Fibroblast of the conjunctiva (primary cell): ENCODE results near the gene MED7.
"Not testable (repeated sequence)": the region's sequence is repeated elsewhere in the genome, so short reads cannot be mapped to it uniquely, and the experiment has no call there.

Source experiments
- DNase-seq: peaks from one replicate; pipeline ENCODE4 v3.0.0-alpha.2; 2010; ENCODE audit warnings: low read depth

The MED7 gene, protein sequence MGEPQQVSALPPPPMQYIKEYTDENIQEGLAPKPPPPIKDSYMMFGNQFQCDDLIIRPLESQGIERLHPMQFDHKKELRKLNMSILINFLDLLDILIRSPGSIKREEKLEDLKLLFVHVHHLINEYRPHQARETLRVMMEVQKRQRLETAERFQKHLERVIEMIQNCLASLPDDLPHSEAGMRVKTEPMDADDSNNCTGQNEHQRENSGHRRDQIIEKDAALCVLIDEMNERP

DNA sequence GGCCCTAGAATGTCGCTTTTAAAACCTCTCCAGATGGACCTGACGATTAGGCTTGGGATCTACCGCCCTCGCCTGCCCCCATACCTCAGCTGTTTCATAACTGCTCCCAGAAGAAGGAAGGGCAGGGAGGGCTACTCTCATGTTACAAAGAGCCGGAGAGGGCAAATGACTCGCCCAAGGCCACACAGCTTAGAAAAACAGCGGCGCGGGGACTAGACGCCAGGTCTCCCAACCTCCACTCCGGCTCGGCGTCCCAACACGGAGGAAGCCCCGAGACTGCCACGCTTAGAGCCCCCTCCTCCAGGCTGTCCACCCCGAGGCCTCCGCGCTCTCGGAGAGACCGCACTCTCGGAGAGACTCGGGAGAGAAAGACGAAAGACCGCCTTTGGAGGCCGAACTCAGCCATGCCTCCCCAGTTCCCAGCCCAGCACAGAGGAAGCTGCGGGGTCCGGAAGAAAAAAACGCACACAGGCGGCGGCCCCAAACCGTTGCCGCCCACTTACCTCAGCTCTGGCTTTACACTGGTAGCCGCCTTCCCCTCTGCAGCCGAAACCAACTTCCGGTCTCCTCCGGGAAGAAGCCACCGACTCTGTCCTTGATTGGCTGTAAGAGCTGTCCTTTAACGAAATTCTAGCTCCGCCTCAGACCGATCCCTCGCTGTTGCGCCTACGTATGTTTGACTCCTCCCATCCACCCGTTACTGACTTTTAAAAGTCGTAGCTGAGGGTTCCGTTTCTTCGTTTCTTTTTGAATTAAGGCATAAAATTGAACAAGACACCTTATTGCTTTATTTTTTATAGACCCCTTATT, at the start of gene MED7:
Gene MED7 (minus strand): TSS at position 549 of the 810 bp plus-strand sequence. CDS start 3,434 bp downstream, outside the sequence.
- DNase-seq: peak; percentile 98

- no peak for DNase-seq
These were observed 46.6 kb upstream of the MED7 start for GRCh38 chr5:157189223-157189622.

DNA sequence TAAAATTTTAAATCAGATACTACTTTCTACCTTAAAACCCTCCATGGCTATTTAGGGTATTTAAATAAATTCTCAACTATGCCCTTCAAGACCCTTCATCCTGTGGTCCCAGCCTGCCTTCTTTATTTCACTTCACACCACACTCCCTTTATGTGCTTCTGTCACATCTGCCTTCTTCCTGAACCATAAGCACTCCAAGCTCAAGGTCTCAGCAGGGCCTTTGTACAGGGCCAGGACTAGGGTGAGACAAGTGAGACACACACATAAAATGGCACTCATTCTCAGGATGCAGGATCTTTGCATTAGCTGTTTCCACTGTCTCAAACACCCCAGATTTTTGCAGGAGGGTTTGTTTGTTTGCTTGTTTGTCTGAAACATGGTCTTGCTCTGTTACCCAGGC, 45.6 kb upstream of the MED7 start:
- DNase-seq: no peak

GRCh38 chr5:157187046-157187754, 44.5 kb upstream of the MED7 start:
- no peak for DNase-seq

DNA sequence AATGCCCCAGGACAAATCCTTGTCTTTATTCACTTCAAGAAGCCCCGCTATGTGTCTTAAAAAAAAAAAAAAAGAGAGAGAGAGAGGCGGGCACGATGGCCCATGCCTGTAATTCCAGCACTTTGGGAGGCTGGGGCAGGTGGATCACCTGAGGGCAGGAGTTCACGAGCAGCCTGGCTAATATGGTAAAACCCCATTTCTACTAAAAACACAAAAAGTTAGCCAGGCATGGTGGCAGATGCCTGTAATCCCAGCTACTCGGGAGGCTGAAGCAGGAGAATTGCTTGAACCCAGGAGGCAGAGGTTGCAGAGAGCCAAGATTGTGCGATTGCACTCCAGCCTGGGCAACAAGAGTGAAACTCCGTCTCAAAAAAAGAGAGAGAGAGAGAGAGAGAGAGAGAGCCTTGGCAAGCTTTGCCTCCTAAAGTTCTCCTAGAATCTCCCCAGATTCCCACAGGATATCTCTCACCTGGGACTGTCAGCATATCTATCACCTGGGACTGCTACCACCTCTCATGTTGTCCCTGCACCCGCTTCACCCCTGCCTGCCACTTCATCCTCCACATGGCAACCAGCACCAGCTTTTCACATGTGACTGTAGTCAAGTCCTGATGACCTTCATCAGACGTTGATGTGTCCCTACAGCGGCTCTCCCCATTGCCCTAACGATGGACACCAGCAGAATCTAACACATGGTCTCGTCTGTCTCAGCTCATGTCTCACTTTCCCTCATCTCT, 43.8 kb upstream of the MED7 start:
- DNase-seq: no peak

DNA sequence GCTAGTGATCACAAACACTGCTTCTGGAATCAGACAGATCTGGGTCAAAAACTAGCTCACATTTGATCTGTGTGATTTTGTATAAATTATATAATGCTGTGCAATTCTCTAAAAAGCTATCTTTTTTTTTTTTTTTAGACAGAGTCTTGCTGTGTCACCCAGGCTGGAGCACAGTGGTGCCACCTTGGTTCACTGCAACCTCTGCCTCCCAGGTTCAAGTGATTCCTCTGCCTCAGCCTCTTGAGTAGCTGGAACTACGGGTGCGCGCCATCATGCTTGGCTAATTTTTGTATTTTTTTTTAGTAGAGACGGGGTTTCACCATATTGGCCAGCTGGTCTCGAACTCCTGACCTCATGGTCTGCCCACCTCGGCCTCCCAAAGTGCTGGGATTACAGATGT, 42.5 kb upstream of the MED7 start:
- DNase-seq: not testable (repeated sequence)

DNA sequence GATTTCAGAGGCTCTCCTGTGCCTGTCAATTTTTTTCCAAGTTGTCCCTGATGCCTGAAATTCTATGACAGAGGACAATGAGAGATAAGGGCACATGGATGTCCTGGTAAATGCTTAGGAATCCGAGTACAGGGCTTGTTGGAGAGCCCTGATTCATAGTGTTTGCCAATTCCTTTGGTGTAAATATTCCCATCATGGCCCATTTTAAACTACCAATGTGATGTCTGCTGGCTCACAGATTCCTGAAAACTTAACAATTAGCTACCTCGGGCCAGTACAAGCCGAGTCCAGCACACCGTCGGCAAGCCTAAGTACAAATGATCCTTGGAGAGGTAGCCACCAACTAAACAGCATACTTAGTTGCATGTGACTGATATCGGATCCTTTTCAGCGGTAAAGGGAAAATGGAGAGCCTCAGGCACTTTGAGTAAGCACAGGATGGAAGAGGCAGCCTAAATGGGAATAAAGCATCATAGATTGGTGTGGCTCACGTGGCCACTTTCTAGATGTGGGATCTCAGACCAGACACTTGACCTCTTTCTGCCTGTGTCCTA, 41.5 kb upstream of the MED7 start:
- no peak for DNase-seq

DNA sequence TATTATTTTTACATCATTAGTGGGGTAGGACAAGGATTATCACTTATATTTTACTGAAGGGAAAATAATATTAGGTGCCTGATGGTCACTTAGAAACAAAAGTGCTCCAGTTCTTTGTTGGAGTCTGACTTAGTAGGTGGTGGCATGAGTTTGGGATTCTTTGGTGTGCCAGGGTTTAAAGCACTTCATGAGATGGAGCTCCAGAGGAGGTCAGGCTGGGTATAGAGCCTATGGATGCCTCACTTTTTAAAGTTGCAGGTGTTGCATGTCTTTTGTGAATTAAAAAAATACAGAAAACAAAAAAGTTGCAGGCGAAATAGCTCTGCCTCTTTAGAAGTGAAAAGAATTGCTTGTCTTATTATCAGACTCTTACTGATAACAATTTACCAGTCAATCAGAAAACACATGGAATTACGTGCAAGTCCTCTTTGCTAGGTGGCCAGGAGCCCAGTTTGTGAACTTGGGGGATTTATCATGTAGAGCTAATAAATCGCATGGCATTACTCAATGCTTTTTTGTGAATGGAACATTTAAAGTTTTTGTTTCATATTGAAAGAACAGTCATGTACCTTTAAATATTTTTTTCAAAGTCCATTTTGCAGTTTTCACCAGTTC, 39.6 kb upstream of the MED7 start:
- DNase-seq: no peak

DNA sequence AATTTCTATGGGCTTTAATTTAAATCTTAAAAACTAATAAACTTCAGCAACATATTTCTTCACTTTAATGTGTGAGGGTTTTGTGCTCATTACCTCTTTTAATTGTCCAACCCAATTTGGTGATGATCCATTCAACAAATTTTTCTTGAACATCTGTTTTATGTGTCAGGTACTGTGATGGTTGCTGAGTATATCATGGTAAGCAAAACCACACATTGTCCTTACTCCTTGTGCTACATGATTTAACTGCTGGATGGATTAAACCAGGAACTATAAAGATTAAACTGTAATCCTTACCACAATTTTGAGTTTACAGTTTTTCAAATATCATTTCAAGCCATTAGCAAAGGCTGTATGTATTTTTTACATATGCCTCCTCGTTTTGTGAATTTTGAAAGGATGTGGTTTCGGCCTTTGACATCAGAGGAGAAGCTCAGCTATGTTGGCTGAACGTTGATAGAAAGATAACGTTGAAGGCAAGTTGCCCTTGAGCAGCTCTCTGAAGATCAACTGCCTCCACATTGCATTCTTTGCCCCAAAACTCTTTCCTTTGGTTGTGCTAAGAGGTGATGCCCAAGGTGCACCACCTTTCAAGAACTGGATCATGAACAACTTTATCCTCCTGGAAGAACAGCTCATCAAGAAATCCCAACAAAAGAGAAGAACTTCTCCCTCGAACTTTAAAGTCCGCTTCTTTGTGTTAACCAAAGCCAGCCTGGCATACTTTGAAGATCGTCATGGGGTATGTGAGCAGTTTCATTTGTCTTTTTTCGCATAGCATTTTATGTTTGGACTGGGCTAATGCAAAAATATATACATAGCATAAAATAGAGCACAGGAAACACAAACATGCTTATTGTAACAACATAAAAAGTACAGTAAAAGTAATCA, 38.0 kb upstream of the MED7 start, which contains the start of gene ITK:
Gene ITK (plus strand): TSS at position 467 of the 891 bp plus-strand sequence. CDS start 138 bp downstream, at position 605.
- DNase-seq: no peak

- DNase-seq: no peak
These were observed 36.3 kb upstream of the MED7 start for GRCh38 chr5:157178966-157179365.

- no peak for DNase-seq
These were observed 35.3 kb upstream of the MED7 start for GRCh38 chr5:157177953-157178352.

DNA sequence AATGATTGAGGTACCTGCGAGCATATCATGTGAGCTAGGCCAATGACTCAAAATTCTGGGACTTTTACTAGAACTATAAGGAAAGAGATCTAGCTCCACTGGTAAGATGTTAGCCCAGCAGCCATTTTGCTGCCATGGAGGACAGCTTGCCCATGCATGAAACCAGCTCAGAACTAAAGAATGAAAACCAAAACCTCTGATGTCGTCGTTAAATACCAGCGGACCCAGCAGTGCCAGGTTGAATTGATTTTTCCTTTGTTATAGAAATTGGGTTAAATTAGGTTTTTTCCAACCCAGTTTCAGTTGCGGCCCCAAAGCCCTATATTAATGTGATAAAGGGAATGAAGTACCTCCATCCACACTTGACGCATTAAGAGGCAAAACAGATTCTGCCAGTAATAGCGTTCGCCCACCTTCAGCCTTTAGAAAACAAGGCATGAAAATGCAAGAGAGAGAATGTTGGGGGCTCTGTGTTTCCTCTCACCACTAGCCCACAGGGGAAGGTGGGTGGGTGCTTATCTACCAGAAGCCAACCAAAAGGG, 32.5 kb upstream of the MED7 start:
- DNase-seq: no peak

DNA sequence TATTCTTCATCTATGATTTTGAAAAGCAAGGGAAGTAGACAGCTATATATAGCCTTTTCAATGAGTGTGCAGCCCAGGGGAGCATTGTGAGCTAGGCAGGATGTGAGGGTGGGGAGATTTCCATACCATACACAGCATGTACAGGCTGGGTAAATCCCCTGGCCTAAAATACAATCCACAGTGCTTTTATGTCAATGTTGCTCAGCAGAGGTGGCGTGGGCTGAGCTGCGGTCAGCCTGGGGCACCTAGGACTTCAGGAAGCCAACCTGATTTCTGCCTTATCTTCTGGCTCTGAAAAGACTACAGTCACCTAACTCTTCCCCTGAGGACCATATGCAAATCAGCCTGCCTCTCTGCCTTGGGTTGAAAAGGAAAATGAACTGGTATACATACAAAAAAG, 29.7 kb upstream of the MED7 start:
- no peak for DNase-seq

GRCh38 chr5:157168286-157168685, 25.6 kb upstream of the MED7 start:
- no peak for DNase-seq

DNA sequence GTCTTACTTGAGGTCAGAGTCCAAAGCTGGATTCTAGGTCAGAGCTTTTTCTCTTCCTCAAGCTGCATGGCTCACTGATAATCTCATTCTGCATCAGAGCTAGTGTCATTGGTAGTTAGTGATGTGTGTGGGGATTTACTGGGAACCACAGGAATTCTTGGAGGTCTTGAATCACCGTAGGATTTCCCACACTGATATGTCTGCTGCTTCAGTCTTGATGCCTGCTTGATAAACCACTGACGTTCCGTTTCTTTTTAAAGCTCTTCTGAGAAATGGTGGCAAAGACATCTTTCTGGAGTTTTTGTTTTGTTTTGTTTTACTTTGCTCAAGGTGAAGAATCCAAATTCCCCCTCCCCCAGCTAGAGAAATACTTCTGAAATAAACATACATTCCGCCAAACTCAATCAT, 24.6 kb upstream of the MED7 start:
- DNase-seq: no peak

DNA sequence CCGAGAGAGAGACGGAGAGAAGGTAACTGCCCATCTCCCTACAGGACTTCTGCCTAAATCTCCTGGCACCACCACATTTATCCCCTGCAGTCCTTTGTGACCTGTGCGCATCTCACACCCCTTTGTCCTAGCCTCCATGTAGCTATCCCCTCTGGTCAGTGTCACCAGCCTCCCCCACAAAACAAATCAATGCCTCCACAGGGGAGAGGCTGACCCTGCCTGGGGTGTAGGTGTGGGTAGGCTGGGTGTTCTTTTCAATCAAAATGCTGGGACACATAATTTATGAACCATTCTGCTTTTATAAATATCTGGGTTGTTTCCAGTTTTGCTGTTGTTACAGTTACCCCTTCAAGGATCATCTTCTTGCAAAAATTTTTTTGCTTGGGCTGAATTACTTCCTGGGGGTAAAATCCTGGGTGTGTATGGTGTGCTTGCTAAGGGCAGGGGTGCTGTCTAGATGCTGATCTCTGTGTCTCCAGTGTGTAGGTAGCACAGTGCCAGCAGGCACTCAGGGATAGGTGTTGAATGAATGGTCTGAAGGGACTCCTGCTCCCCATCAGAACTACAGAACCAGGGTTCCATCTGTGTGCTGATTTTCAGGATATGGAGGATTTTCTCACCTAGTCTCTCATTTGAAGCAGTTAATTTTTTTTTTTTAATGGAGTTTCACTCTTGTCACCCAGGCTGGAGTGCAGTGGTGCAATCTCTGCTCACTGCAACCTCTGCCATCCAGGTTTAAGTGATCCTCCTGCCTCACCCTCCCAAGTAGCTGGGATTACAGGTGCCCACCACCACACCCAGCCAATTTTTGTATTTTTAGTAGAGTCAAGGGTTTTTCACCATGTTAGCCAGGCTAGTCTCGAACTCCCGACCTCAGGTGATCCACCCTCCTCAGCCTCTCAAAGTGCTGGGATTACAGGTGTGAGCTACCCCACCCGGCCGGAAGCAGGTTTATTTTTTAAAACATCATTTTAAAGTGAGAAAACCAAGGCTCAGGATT, 23.8 kb upstream of the MED7 start, which contains the start of gene GARIN3:
Gene GARIN3 (minus strand): TSS at position 51 of the 1,000 bp plus-strand sequence. CDS start 96 bp downstream, outside the sequence.
- DNase-seq: no peak

- no peak for DNase-seq
These were observed 23.0 kb upstream of the MED7 start for GRCh38 chr5:157165668-157166067.

GRCh38 chr5:157165261-157165660, 22.6 kb upstream of the MED7 start:
- DNase-seq: no peak

DNA sequence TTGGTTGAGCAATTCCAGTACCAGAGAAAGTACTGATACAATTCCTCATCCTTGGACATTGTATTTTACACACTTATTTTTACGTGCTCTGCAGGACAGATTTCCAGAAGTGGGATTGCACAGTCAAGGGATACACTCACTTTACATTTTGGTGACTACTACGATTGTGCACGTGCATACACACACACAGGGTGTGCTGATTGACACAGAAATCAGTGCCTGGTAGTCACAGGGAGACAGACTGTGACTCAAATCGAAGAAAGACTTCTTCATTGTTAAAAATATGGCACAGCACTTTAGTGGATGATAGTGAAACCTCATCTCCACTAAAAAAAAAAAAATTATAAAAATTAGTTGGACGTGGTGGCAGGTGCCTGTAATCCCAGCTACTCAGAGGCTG, 21.9 kb upstream of the MED7 start:
- DNase-seq: no peak
